BE2C (cell line): Measurements from ENCODE around the gene HMGA1.
A peak's percentile ranks its signal among the peaks of the same experiment; 100 is the strongest.

Experiments
- DNase-seq: peaks from one replicate; pipeline ENCODE4 v3.0.0-alpha.2; 2020
- H3K27me3 ChIP-seq: fragments of 250-450 bp; sonication (Bioruptor Pico); 2 replicates; pipeline ENCODE4 v1.5.1; 2020; ENCODE audit warnings: mild to moderate bottlenecking
- H3K36me3 ChIP-seq: fragments of 250-450 bp; sonication (Bioruptor Pico); 2 replicates; pipeline ENCODE4 v1.5.1; 2020; ENCODE audit warnings: mild to moderate bottlenecking
- H3K4me1 ChIP-seq: fragments of 250-450 bp; sonication (Bioruptor Pico); 2 replicates; pipeline ENCODE4 v1.5.1; 2020
- H3K4me3 ChIP-seq: 2 replicates; pipeline ENCODE4 v1.5.1; 2011; ENCODE audit warnings: low read depth, low read length
- H3K9me3 ChIP-seq: fragments of 250-450 bp; sonication (Bioruptor Pico); 2 replicates; pipeline ENCODE4 v1.5.1; 2020
- TF ChIP-seq, protein P1 (sequence below): IDR thresholded peaks from 2 replicates; pipeline ENCODE4 v1.5.1; 2012; ENCODE audit warnings: mild to moderate bottlenecking, low read depth, low read length

The HMGA1 gene

DNA sequence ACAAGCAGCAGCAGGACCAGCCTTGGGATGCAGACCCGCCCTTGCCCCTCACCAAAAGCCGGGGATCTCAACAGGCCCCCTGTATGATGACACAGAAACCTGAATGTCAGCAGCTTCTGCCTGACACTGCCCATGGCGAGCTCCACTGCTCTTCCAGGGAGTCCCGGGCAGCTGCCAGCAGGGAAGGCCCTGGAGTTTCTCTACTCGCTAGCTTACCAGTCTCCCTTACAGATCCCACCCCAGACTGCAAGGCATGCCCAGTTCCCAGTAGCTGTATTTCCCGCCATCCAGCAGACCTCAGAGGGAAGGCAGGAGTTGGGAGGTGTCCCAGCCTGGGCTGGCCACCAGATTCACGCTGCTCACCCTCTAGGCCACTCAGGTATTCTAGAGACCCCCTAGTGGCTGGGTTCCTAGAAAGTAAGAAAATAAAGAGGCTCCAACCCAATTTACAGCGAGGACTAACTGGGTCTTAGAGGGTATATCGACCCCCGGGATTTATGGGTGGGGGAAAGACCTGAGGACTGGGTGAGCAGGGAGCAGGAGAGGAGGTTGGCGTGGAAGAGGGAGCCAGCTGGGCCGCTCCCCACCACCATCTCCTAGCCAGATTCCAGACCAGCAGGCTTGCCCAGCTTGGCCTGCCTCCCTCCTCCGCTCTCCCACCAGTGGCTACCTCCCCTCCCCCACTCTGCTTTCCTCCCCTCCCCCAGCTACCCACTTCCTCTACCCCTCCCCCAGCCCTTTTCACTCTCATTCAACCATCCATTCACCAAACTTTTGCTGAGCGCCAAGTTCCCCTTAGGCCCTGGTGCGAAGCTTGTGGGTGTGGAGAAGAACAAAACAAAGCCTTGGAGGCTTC, 9.7 kb upstream of the HMGA1 start:
- Histone ChIP-seq H3K4me3 (no peak overlapping the region), H3K9me3 (no peaks in the 10 kb centered on the region), H3K4me1 (peaks cover 4% of the 10 kb centered on the region; the same call in 1 of the 2 replicates), H3K36me3 (no peaks in the 10 kb centered on the region), H3K27me3 (no peaks in the 10 kb centered on the region)
- no peak for DNase-seq
- TF ChIP-seq, protein P1, sequence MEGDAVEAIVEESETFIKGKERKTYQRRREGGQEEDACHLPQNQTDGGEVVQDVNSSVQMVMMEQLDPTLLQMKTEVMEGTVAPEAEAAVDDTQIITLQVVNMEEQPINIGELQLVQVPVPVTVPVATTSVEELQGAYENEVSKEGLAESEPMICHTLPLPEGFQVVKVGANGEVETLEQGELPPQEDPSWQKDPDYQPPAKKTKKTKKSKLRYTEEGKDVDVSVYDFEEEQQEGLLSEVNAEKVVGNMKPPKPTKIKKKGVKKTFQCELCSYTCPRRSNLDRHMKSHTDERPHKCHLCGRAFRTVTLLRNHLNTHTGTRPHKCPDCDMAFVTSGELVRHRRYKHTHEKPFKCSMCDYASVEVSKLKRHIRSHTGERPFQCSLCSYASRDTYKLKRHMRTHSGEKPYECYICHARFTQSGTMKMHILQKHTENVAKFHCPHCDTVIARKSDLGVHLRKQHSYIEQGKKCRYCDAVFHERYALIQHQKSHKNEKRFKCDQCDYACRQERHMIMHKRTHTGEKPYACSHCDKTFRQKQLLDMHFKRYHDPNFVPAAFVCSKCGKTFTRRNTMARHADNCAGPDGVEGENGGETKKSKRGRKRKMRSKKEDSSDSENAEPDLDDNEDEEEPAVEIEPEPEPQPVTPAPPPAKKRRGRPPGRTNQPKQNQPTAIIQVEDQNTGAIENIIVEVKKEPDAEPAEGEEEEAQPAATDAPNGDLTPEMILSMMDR, result peak; percentile 28

DNA sequence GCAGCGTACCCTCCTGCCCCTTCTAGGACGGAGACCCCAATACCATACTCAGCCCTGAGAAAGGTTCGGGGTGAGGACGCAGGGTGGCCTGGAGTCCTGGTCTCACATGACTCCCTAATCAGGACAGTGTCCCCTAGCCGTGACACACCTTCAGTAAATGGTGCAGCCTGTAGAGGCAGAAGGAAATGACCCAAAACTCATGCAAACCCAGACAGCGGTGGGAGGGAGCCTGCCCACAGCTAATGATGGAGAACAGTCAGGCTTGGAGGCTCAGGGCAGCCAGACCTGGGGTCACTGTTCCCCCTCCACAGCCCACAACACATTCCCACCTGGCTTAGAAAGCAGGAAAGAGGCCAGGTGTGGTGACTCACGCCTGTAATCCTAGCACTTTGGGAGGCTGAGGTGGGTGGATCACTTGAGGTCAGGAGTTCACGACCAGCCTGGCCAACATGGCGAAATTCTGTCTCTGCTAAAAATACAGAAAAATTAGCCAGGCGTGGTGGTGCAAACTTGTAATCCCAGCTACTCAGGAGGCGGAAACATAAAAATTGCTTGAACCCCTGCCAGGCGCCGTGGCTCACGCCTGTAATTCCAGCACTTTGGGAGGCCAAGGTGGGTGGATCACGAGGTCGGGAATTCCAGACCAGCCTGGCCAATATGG, 8.8 kb upstream of the HMGA1 start:
- Histone ChIP-seq H3K9me3 (no peaks in the 10 kb centered on the region), H3K27me3 (no peaks in the 10 kb centered on the region), H3K4me1 (peaks cover 4% of the 10 kb centered on the region; the same call in 1 of the 2 replicates), H3K4me3 (no peak overlapping the region), H3K36me3 (no peaks in the 10 kb centered on the region)
- DNase-seq, result no peak
- TF ChIP-seq, protein P1, result no peak

DNA sequence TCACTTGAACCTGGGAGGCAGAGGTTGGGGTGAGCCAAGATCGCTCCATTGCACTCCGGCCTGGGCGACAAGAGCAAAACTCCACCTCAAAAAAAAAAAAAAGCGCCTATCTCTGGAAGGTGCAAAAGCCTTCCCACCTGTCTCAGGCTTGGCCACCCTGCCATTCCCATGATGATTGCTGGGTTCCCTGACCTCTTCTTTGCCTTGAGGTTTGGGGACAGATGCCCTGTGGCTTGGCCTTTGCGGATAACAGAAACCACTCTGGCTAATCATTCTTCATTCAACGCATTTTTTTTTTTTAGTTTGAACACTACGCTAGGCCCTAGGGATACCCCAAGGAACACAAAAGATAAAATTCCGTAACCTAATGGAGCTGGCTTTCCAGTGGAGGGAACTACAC, 6.8 kb upstream of the HMGA1 start:
- no peaks in the 10 kb centered on the region for H3K9me3 ChIP-seq
- H3K36me3 ChIP-seq, result no peaks in the 10 kb centered on the region
- TF ChIP-seq, protein P1, result no peak
- no peaks in the 10 kb centered on the region for H3K27me3 ChIP-seq
- no peak overlapping the region for H3K4me3 ChIP-seq
- no peak for DNase-seq
- no peaks in the 10 kb centered on the region for H3K4me1 ChIP-seq

DNA sequence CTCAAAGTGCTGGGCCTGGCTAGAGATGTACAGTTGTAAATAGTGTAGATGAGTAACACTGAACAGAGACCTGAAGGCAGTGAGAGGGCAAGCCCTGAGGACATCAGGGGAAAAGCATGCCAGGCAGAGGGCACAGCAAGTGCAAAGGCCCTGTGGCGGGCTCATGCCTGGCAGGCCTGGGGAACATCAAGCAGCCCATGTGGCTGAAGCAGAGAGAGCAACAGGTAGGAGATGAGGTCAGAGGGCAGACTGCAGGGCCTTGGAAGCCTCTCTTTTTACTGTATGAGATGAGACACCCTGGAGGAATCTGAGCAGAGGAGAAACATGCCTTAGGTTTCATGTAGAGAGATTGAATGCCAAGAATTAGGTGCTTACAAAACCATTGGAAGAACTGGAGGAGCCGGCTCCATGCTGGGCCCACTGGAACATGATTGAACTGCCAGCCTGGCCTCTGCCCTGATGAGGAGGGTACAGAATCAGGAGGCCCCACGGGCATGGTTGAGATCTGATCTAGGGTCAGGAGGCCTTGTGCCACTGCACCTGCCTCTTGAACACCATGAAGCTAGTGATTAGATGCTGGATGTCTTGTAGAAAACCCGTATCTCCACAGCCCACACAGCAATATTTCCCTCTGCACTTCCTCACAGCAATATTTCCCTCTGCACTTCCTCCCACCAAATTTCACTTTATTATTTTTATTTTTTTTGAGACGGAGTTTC, 5.9 kb upstream of the HMGA1 start:
- Histone ChIP-seq H3K27me3 (no peaks in the 10 kb centered on the region), H3K36me3 (no peaks in the 10 kb centered on the region), H3K9me3 (no peaks in the 10 kb centered on the region), H3K4me1 (no peaks in the 10 kb centered on the region), H3K4me3 (no peak overlapping the region)
- TF ChIP-seq, protein P1, result no peak
- DNase-seq, result no peak

DNA sequence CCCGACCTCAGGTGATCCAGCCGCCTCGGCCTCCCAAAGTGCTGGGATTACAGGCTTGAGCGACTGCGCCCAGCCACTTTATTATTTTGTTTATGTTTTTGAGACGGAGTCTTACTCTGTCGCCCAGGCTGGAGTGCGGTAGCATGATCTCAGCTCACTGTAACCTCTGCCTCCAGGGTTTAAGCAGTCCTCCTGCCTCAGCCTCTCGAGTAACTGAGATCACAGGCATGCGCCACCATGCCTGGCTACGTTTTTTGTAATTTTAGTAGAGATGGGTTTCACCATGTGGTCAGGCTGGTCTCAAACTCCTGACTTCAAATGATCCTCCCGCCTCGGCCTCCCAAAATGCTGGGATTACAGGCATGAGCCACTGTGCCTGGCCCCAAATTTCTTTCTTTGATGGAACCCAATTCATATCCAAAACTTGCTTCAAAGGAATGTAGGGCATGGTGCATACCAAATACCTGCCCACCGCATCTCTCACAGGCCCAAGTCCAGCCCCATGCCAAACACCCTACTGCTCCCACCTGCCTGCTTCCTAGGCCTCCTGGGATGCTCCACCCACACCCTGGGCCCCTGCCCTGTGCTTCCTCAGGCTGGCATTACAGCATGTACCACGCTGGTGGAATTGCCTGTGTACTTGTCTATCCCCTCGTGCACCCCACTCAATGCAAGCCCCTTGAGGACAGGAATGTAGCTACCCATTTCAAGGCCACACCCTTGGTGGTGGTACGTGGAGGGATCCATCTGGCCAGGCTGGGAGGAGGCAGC, 4.9 kb upstream of the HMGA1 start:
- Histone ChIP-seq H3K36me3 (no peaks in the 10 kb centered on the region), H3K4me3 (no peak overlapping the region), H3K9me3 (no peaks in the 10 kb centered on the region), H3K4me1 (no peaks in the 10 kb centered on the region), H3K27me3 (no peaks in the 10 kb centered on the region)
- DNase-seq, result no peak
- TF ChIP-seq, protein P1, result no peak
